Activated CD4-positive, alpha-beta T cell treated with anti-CD3 and anti-CD28 coated beads for 1 hour (primary cell): ENCODE data around the gene PLD1.

Experiments
- DNase-seq: peaks from one replicate; pipeline ENCODE4 v3.0.0-alpha.2; 2020

The PLD1 gene

GRCh38 chr3:171796625-171797264, 13.5 kb downstream of the PLD1 start:
- DNase-seq: no peak

GRCh38 chr3:171792531-171792930, 17.8 kb downstream of the PLD1 start:
- no peak for DNase-seq

- DNase-seq: no peak
Measured at GRCh38 chr3:171791692-171792076, 18.6 kb downstream of the PLD1 start.

GRCh38 chr3:171790898-171791691, 19.2 kb downstream of the PLD1 start:
- DNase-seq: no peak

GRCh38 chr3:171790574-171790897, 19.7 kb downstream of the PLD1 start:
- DNase-seq: no peak

GRCh38 chr3:171789759-171790505, 20.4 kb downstream of the PLD1 start:
- no peak for DNase-seq

GRCh38 chr3:171788546-171789351, 21.5 kb downstream of the PLD1 start:
- no peak for DNase-seq

- no peak for DNase-seq
Measured at GRCh38 chr3:171786997-171787396, 23.3 kb downstream of the PLD1 start.

GRCh38 chr3:171784937-171785336, 25.3 kb downstream of the PLD1 start:
- no peak for DNase-seq

- no peak for DNase-seq
Measured at GRCh38 chr3:171784387-171784786, 25.9 kb downstream of the PLD1 start.

- DNase-seq: no peak
Measured at GRCh38 chr3:171783626-171784025, 26.7 kb downstream of the PLD1 start.

- DNase-seq: no peak
Measured at GRCh38 chr3:171783086-171783485, 27.2 kb downstream of the PLD1 start.

- no peak for DNase-seq
Measured at GRCh38 chr3:171782617-171783016, 27.7 kb downstream of the PLD1 start.

- DNase-seq: no peak
Measured at GRCh38 chr3:171781711-171782127, 28.6 kb downstream of the PLD1 start.

- DNase-seq: no peak
Measured at GRCh38 chr3:171778493-171778892, 31.8 kb downstream of the PLD1 start.

GRCh38 chr3:171777596-171777995, 32.7 kb downstream of the PLD1 start:
- DNase-seq: no peak

- DNase-seq: no peak
Measured at GRCh38 chr3:171776839-171777583, 33.3 kb downstream of the PLD1 start.

- DNase-seq: no peak
Measured at GRCh38 chr3:171776411-171776810, 33.9 kb downstream of the PLD1 start.

- no peak for DNase-seq
Measured at GRCh38 chr3:171775943-171776342, 34.3 kb downstream of the PLD1 start.

- DNase-seq: no peak
Measured at GRCh38 chr3:171774521-171774920, 35.8 kb downstream of the PLD1 start.

GRCh38 chr3:171772427-171773056, 37.7 kb downstream of the PLD1 start:
- DNase-seq: no peak
